OCI-M2 (cell line): ENCODE data around the gene MINDY1.

ENCODE experiments used
- DNase-seq: peaks from one replicate; lab custom pipeline; 2025; ENCODE audit not compliant: unreplicated experiment; lab: John Stamatoyannopoulos, UW

Gene MINDY1

DNA sequence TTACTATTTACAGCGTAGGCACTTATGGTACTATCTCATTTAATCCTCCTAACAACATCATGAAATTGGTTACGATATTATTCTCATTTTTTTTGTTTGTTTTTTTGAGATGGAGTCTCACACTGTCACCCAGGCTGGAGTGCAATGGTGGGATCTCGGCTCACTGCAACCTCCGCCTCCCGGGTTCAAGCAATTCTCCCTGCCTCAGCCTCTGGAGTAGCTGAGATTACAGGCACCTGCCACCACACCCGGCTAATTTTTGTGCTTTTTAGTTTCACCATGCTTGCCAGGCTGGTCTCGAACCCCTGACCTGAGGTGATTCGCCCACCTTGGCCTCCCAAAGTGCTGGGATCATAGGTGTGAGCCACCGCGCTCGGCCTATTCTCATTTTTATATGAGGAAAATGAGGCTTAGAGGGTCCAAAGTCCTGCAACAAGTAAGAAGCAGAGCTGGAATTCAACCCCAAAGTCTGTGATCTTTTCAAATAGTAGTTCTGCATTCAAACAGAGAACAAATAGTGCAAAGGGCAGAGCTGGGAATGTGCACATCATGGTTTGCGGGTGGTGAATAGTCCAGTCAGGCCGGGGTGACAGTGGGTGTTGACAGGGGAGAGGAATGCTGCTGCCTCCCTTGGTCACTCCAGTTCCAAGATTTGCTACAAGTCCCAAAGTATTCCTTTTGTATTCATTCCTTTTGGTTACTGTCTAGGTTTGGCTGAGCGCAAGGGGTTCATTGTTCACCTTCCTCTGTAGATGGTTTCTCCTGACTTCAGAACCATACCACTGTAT lies 6.2 kb upstream of the MINDY1 start:
- DNase-seq: no peak

DNA sequence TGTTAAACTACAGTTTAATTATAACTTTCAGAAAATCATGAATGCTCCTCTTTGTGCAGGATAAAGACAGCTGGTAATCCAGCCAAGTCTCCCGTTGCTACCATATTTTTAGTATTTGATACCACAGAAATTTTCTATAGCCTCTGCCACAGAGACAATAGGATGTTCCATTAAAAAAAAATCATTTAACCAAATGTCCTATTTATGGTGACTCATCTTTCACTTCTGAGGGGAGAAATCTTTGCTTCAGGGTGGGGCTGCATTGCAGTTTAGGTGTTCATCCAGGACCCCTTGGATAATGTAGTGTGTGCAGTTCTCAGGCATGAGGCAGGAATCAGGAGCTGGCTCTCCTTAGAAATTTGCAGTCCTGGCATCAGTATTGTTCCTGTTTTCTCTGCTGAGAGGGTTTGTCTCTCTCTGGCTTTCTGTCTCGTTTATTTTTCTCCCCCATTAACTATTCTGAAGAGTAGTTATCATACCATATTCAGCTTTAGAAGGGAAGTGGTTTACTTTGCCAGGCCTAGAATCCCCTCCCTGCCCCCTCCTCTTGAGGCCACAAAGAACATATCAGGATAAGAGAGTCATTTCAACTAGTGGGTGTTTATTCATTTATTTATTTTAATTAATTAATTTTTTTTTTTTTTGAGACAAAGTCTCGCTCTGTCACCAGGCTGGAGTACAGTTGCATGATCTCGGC lies 4.6 kb upstream of the MINDY1 start:
- DNase-seq: no peak

DNA sequence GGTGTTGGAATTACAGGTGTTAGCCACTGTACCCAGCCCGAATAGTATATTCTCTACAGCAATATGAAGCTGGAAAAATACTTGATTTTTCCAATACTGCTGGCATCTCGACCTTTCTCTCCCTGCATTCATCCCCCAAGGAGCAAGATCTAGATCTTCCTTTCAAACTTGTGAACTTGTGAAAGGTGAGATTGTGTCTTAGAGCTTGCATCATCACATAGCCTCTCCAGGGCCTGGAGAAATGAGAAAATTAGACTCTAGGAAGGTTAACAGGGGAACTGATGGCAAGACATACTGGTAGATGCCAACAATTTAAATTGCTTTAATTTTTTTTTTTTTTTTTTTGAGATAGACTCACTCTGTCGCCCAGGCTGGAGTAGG lies 3.6 kb upstream of the MINDY1 start:
- no peak for DNase-seq

DNA sequence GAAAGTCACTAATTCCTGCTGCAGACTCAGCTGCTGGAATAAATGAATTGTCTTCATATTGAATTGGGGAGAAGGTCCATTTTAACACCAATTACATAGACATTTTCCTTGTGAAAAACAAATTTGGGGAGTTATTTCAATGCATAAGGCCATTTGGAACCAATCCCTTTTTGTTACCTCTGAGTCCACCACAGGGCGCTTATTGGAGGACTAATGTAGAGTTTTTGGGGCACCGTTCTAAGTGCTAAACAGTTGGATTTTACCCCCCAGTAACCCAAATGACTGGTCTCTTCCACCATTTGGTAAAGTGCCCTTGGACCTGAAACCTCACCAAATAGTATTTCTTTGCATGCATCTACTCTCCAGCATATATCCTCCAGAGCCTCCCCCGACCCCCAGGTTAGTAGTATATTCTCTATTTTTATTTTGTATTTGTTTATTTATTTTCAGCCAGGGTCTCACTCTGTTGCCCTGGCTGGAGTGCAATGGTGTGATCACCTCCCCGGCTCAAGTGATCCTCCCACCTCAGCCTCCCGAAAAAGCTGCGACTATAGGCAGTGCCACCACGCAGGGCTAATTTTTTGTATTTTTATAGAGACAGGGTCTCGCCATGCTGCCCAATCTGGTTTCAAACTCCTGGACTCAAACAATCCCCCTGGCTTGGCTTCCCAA lies 3.1 kb upstream of the MINDY1 start:
- DNase-seq: no peak

DNA sequence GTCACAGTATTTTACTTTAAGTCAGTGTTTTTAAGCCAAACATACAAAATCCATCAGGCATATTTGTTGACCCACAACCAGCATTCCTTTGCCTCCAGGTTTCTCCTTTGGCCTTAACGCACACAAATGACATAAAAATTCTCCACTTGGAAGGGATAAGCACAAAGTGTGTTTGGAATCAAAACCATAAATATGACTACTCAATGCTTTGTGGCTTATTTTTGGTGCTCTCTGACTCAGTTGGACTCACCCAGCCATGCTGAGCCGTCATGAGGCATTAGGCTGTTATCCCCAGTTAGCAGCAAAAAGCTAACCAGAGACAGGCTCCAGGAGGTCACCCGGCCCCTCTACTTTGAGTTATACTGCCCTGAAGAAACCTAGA lies 2.5 kb upstream of the MINDY1 start:
- DNase-seq: no peak

DNA sequence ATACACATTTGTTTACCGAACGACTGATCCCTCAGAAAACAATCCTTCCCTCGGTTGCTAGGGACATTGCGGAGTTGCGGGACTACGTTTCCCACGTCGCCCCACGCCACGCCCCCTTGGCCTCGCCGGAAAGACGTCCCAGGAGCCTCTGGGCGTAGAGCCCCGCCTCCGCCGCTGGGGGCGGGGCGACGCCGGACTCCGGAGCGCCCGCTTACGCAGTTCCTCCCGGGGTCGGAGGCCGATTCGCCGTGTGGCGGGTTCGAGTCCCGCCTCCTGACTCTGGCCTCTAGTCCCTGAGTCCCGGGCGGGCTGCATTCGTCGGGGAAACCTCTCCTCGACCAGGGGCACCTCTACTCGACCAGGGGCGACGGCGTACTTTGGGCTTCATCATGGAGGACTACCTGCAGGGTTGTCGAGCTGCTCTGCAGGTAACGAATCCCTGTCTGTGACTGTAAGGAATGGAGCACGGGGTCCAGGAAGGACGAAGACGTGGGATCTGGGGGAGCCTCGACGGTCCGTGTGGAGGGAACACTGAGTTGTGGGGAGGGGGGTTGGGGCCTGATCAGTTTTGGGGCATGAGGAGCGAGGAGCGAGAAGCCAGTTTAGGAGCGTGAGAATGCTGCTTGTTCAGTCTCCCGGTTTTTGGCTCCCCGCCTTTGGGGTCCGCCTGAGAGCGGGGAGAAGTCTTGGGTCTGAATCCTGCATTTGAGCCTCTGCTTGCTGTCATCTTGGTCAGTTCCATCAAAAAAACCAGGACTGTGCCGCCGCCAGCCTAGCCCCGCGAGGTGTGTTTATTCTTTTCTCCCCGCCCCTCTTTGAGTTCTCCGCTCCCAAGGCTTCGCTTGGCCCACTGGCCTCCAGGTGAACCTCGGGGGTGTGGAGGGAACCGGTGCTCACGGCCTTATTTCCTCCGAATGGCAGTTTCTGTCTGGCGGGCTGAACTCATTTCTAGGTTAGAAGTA lies 1.8 kb upstream of the MINDY1 start, which contains the start of gene PRUNE1:
Gene PRUNE1 (plus strand): TSS at position 206 of the 962 bp plus-strand sequence. CDS start 184 bp downstream, at position 390.
- peak; percentile 65 for DNase-seq

DNA sequence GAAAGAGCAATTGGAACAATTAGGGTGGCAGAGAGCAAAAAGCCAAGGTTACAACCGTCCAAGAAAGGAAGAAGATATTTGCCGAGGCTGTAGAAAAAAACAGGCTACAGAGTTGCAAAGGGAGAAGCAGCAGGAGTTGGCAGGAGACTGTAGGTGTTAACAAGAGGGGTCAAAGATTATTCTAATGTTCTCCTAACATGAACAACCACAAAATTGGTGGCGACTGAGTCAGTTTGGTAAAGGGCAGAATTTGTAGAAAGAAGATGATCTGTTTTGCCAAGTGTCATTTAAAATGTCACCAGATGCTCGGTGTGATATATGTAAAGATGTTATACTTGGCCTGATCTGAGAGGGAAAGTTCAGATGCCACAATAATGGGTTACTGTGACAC lies 1.1 kb upstream of the MINDY1 start:
- no peak for DNase-seq

DNA sequence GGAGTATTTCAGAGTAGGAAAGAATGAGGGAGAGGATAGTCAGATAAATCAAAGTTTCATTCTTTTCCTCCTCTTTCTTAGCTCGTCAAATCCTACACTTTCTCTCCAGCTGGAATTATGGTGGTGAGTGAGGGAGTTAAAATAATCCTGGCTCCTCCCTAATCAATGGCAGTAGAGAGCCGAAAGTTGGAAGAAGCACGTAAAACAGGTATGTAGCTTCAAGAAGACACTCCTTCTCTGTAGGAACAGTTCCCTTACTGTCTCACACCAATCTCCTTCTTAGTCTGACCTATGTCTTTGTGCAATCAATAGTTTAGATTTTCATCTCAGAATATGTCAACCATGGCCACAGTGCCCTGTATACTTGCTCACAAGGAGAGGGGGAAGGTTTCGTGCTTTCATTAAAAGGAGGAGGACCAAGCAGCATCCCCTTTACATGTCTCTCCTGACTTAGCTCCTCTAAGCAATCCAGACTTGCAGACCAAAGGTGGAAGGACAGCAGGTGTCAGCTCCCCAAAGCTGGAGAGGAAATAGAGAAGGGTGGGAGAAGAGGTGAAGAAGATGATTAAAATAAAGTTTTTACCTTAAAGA lies 878 bp downstream of the MINDY1 start:
- DNase-seq: no peak

DNA sequence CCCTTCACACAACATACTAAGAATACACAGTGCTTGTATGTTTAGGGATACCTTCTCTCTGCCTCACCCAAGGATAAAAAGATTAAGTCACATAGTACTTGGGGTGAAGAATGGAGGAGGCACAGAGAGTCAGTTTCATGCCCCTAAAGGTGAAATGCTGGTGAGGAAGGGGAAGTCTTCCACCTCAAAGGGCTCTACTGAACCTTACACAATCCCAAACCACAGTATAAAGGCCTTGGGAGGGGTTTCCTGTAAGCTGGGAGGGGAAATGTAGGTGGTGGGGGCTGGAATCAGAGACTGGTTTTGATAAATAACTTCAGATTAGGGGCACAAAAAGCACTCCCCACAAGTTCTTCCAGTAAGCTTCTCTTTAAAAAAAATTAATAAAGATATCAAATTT lies 3.5 kb downstream of the MINDY1 start:
- DNase-seq: no peak

DNA sequence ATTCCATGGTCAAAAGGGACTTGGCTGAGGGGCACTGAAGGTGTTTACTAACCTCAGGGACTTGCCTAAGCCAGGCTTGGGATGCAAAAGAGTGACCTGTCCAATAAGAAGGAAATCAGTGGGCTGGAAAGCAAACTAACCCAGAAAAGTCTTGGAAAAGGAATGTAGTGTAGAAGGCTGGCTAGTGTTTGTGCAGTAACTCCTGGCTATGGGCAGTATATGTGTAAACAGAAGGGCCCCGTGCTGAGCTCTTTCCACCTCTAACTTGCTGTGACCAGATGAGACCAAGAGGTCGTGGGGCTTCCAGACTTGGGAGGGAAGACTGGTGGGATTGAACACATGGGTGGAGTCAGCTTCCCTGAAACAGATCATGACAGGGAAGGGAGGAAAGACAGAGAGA lies 4.1 kb downstream of the MINDY1 start:
- DNase-seq: no peak

DNA sequence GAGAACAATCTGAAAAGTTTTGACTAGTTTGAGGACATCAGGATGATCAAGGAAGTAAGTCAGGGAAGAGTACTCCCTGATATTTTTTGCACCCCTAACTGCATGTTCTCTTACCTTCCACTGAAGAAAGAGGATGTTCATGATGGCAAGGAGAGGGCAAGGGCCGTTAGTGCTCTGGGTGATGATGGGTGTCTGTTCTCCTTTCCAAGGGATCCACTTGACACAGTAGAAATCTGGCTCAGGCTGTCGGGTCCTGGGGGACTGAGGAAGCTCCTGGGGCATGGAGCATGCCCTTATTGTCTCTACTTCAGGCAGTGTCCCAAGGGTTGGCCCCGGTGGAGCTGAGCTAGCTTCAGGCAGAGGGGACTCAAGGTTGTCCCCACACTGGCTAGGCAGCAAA lies 4.7 kb downstream of the MINDY1 start:
- DNase-seq: no peak

DNA sequence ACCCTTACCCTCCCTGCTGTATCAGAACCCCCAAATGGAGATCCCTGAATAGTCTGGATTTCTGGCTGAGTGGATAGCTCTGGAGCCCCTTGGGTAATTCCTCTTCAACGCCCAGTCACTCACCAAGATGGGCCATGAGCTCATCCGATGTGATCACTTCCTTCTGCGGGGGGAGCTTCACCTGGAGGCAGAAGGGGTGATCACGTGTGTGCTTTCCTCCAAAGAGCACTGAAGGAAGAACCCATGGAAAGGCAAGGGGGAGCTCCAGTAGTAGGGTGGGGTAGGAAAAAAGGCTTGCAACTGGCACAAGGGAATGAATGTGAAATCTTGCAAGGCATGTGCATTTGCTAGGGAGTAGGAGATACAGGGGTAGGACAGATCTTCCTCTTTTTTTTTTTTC lies 5.1 kb downstream of the MINDY1 start:
- no peak for DNase-seq

DNA sequence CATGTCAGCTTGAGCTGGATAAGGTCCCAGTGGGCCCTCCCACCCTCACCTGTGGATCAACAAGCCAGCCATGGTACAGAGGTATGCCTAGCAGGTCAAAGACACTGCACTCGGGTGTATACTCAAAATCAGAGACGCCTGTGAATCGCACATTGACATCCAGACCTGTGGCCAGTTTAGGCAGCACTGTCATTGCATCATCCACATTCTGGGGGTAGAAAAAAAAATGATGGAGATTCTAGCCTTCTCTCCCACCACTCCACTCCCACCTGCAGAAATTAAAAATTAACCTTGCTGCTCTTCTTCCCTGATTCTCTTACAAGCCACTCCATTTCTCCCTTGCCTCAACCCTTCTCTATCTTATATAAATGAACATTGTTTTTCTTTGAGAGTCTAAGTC lies 6.3 kb downstream of the MINDY1 start:
- DNase-seq: no peak

DNA sequence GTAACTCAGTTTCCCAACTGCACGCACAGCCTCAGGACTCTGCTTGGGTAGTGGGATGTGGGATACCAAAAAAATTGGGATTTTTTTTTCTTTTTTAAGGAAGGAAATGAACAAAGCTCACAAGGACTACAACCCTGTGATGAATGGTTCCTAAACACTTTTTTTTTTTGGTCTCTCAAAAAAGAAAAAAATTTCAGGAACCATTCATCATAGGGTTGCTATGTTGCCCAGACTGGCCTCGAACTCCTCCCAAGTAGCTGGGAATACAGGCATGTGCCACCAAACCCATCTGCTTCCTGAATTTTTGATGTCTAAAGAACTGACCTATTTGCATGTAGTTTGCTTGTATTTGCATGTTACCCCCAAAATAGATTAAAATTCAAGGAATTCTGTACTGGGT lies 6.8 kb downstream of the MINDY1 start:
- DNase-seq: no peak

DNA sequence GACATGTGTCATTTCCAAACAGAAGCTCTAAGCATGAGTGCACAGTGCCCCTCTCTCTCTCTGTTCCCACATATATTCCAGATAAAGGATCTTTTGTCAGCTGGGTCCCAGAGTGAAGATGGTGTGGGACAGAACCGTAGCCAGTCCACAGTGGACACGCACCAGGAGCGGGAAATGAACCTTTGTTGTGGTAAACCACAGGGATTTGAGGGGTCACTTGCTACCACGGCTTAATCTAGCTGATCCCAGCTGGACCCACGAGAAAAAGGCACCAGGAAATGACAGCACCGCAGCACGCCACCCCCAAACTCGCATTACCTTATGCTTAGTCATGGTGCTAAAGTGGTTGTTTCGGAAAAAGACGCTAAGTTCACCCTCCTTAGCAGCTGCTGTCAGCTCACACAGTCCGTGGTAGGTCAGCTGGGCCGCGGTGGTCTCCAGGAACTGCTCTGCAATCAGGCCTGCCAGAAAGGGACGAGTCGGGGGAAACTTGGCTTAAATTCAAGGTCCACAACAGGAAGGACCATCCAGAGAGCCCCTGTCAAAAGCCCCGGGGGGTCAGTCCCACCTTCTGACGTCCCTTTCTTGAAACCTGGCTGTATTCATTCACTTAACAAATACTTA lies 7.5 kb downstream of the MINDY1 start:
- DNase-seq: no peak

DNA sequence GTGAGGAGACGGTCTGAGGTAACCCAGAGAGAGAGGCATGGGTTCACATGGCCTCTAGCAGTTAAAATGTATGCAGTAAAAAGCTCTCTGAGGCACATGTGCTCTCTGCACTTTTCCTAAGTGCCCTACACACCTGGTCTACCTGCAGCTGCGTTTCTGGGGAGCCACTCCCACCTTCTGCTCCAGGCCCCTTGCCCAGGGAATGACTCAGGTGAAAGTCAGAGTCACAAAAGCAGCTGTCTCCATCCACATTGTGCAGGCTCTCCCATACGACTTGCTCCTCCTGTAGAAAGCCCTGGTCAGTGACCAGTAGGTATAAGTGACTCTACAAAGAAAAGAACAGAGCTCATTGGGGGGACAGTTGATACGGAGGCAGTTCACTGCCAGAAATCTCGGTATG lies 8.8 kb downstream of the MINDY1 start:
- DNase-seq: no peak

DNA sequence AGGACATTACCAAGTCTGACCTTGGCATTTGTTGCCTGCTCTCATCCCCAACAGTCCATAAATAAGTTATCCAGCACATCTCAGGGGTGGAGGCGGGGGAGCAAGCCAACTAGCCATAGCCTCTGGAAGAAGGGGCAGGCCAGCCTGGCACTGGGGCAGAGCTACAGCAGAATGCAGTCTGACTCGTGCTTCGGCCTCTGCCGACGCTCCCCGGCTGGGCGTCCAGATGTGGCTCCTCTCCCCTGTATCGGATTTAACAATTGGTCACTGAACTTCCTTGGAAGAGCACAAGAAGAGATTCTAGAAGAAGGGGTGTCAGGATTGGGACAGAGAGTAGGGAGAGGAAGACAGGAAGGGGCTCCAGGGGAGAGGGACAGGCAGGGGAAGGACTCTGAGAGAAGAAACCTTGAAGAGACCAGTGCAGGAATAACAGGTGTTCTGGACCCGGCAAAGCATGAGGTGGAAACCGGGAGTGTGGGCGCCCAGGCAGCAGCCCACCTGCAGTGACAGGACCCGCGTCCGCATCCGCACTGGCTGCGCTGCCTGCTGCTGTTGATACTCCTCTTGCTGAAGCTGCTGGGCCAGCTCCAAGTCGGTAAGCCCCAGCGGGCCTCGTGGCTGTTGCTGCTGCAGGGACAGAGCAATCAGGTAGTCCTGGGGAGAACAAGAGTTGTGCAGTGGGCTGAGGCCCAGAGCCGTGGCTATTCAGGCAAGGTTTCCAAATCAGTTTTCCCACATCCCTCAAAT lies 9.4 kb downstream of the MINDY1 start:
- DNase-seq: no peak

DNA sequence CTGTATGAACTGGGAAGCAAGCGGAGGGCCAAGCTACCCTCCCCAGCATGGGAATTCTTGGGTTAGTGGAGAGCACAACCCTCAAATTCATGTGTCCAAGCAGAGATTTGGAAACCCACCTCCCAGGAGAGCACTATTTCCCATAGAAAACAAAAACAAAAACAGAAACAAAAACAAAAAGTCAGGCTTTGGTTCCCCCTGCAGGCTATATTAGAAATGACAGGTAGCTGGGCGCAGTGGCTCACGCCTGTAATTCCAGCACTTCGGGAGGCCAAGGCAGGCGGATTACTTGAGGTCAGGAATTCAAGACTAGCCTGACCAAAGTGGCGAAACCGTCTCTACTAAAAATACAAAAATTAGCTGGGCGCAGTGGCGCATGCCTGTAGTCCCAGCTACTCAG lies 10.8 kb downstream of the MINDY1 start:
- DNase-seq: no peak

DNA sequence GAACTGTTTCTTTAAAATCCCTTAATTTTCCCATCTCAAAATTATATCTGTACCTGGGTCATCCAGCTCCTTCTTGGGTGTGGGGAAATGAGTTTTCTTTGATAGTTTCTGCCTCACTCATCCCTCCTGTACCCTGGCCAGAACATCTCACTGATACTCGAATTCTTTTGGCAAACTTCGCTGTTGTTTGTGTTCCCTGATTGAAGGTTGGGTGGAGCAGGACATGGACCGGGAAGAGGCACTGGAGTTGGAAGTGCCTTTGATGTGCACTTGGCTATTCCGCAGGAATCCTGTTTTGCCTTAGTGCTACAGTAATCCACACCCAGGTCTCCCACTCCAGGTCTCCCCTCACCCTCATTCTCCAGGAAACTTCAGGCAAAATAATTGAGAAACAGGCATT lies 11.2 kb downstream of the MINDY1 start:
- DNase-seq: no peak

DNA sequence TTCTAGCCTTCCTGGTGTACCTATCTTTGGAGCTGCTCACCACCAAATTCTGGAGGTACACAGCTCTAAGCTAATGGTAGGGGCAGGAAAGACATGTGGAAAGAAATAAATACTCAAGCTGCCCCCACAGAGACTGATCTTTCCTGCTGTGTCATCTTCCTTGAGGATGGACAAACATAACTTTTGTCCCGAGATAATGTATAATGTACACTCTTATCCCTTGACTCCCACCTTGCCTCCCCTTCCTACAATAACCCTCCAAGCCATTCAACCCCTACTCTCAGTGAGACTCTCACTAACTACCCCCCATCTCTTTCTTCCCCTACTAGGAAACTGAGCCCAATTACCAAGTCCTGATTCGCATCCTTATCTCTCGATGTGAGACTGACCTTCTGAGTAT lies 12.5 kb downstream of the MINDY1 start:
- no peak for DNase-seq
